Natural killer cell (primary cell): ENCODE data around the gene MELTF. TPM values are rescaled to one million over a fixed set of nuclear protein-coding genes. Genes with fewer than 3 reads are reported as not detected.
A peak's percentile ranks its signal among the peaks of the same experiment; 100 is the strongest.

ENCODE experiments used
- ATAC-seq, 3 donors: fragments of 150-1000 bp in 2 of 3; fragments of 200-7000 bp in 1 of 3; cut with Tn5 transposase; 1 replicate in 1 of 3; 2 replicates in 2 of 3; pipeline ENCODE4 v1.10.0; 2021; ENCODE audit warnings: mild to moderate bottlenecking in 2 of 3, moderate library complexity in 2 of 3
- DNase-seq, 2 donors: peaks; one replicate each; pipeline versions ENCODE4 v3.0.0 to v3.0.0-alpha.2; 2013 to 2021; ENCODE audit warnings: mixed read lengths in 1 of 2
- H3K27ac ChIP-seq: one replicate; pipeline ENCODE4 v1.5.1; 2013; ENCODE audit warnings: mild to moderate bottlenecking, low read length
- H3K27me3 ChIP-seq: one replicate; pipeline ENCODE4 v1.6.1; 2013; ENCODE audit warnings: low read length; ENCODE audit not compliant: control insufficient read depth, insufficient read depth
- H3K36me3 ChIP-seq: one replicate; pipeline ENCODE4 v1.6.1; 2013; ENCODE audit warnings: low read length; ENCODE audit not compliant: control insufficient read depth, insufficient read depth
- H3K4me1 ChIP-seq: one replicate; pipeline ENCODE4 v1.6.1; 2013; ENCODE audit warnings: low read length; ENCODE audit not compliant: control insufficient read depth, insufficient read depth
- H3K4me3 ChIP-seq: one replicate; pipeline ENCODE4 v1.5.1; 2013; ENCODE audit warnings: low read length
- H3K9me3 ChIP-seq: one replicate; pipeline ENCODE4 v1.6.1; 2013; ENCODE audit warnings: low read length; ENCODE audit not compliant: control insufficient read depth, insufficient read depth
- H3K27ac Mint-ChIP-seq, 2 donors: one replicate each; pipeline ENCODE4 v1.8.0; 2022; ENCODE audit warnings: mild to moderate bottlenecking in 2 of 2, mixed read lengths in 2 of 2, moderate library complexity in 1 of 2
- H3K27me3 Mint-ChIP-seq, 2 donors: one replicate each; pipeline ENCODE4 v1.8.0; 2022; ENCODE audit warnings: low read depth in 2 of 2, mixed read lengths in 2 of 2
- H3K36me3 Mint-ChIP-seq: one replicate; pipeline ENCODE4 v1.8.0; 2022; ENCODE audit warnings: mixed read lengths
- H3K4me1 Mint-ChIP-seq, 2 donors: one replicate each; pipeline ENCODE4 v1.8.0; 2022; ENCODE audit warnings: mixed read lengths in 2 of 2
- H3K4me3 Mint-ChIP-seq: one replicate; pipeline ENCODE4 v1.8.0; 2022; ENCODE audit warnings: mild to moderate bottlenecking, moderate library complexity, mixed read lengths
- H3K9me3 Mint-ChIP-seq, 2 donors: one replicate each; pipeline ENCODE4 v1.8.0; 2022; ENCODE audit warnings: mixed read lengths in 2 of 2
- WGBS: methylation state at CpG from one replicate; pipeline ENCODE4 v1.1.7; 2013; ENCODE audit warnings: missing lambda C conversion rate; ENCODE audit not compliant: insufficient coverage; 5-methylcytosine and 5-hydroxymethylcytosine counted together
- intact Hi-C: fragments of 100-400 bp; cut with micrococcal nuclease; formaldehyde crosslinking; loops from one replicate; pipeline ENCODE4 v1.14.2; 2022
- total RNA-seq, 4 donors: library from RNA; stranded (reverse); fragments of 120-200 nt in 1 of 4; gene quantifications; one replicate each; pipeline versions ENCODE4 v1.2.3 to v1.2.4, GENCODE V29; 2013 to 2022
- TF ChIP-seq, protein P1 (sequence below): fragments of 200-600 bp; IDR thresholded peaks from one replicate; pipeline ENCODE4 v1.8.0; 2022; ENCODE audit warnings: antibody characterized with exemption

MELTF gene
- total RNA-seq, 3 donors from 2014 or later (not counting 1 experiment from before 2014, with no cell fraction given): 2.4 to 4.3 (median 4.0) TPM

DNA sequence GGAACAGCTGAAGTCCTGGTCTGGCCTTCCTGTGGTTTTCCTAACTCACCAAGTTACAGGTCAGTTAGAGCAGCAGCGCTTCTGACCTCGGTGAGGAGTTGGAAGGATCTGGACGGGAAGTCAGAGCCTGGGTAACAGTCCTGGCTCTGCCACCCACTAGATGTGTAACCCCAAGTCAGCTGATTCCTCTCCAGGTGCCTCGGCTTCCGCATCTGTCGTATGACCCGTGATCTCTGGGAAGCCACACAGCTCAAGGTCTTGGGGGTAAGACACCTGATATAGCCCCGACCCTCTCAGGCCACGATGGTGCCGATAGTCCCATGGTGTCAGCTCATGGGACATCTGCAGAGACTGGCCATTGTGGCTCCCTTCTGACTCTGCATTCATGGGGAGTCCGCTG lies 52.7 kb downstream of the MELTF start:
- peak in 1 of 2 donors; percentile 11 for DNase-seq
- no peak overlapping the region for H3K27ac ChIP-seq
- intact Hi-C loops: no loop called here
- H3K4me3 Mint-ChIP-seq: no peak overlapping the region
- no peaks in the 10 kb centered on the region for H3K36me3 ChIP-seq
- no peaks in the 10 kb centered on the region for H3K9me3 Mint-ChIP-seq
- no peak overlapping the region for H3K27ac Mint-ChIP-seq
- H3K4me1 ChIP-seq: peaks cover 5% of the 10 kb centered on the region
- peaks cover 5 to 7% of the 10 kb centered on the region in 2 donors for H3K4me1 Mint-ChIP-seq
- no peaks in the 10 kb centered on the region for H3K36me3 Mint-ChIP-seq
- H3K27me3 ChIP-seq: peaks cover 2% of the 10 kb centered on the region
- peaks cover 7 to 12% of the 10 kb centered on the region in 2 donors for H3K27me3 Mint-ChIP-seq
- TF ChIP-seq, protein P1, sequence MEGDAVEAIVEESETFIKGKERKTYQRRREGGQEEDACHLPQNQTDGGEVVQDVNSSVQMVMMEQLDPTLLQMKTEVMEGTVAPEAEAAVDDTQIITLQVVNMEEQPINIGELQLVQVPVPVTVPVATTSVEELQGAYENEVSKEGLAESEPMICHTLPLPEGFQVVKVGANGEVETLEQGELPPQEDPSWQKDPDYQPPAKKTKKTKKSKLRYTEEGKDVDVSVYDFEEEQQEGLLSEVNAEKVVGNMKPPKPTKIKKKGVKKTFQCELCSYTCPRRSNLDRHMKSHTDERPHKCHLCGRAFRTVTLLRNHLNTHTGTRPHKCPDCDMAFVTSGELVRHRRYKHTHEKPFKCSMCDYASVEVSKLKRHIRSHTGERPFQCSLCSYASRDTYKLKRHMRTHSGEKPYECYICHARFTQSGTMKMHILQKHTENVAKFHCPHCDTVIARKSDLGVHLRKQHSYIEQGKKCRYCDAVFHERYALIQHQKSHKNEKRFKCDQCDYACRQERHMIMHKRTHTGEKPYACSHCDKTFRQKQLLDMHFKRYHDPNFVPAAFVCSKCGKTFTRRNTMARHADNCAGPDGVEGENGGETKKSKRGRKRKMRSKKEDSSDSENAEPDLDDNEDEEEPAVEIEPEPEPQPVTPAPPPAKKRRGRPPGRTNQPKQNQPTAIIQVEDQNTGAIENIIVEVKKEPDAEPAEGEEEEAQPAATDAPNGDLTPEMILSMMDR: no peak
- 92% methylated on average over 11 of the region's 11 CpGs for WGBS
- no peak for ATAC-seq
- no peak overlapping the region for H3K4me3 ChIP-seq
- H3K9me3 ChIP-seq: no peaks in the 10 kb centered on the region

DNA sequence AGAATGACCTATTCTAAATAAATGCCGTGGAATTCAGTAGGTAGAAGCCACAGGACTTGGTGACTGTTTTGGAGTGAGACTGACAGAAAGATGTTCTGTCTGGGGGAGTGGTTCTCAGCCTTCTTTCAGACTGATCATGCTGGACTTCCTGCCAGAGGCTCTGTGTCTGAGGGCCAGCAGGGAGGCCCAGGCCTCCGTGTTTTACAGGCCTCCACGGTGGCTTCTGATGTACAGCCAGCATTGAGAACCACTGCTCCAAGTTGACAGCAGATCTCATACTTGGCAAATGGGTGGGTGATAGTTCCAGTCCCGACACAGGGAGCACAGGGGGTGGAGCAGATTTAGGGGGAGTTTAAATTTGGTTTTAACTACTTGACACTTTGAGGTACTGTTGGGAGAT lies 54.3 kb downstream of the MELTF start:
- Mint-ChIP-seq H3K27me3 (peaks cover 3 to 8% of the 10 kb centered on the region in 2 donors), H3K27ac (no peak overlapping the region), H3K36me3 (no peaks in the 10 kb centered on the region), H3K4me3 (no peak overlapping the region), H3K4me1 (peaks cover 7 to 10% of the 10 kb centered on the region in 2 donors), H3K9me3 (no peaks in the 10 kb centered on the region)
- no peaks in the 10 kb centered on the region for H3K27me3 ChIP-seq
- intact Hi-C loops: no loop called here
- H3K27ac ChIP-seq: no peak overlapping the region
- H3K4me1 ChIP-seq: peaks cover 6% of the 10 kb centered on the region
- no peaks in the 10 kb centered on the region for H3K36me3 ChIP-seq
- ATAC-seq (no peak), DNase-seq (peak in 1 of 2 donors; percentile 1)
- TF ChIP-seq, protein P1: no peak
- no peak overlapping the region for H3K4me3 ChIP-seq
- no peaks in the 10 kb centered on the region for H3K9me3 ChIP-seq
- WGBS: 91% methylated on average over 4 of the region's 4 CpGs

DNA sequence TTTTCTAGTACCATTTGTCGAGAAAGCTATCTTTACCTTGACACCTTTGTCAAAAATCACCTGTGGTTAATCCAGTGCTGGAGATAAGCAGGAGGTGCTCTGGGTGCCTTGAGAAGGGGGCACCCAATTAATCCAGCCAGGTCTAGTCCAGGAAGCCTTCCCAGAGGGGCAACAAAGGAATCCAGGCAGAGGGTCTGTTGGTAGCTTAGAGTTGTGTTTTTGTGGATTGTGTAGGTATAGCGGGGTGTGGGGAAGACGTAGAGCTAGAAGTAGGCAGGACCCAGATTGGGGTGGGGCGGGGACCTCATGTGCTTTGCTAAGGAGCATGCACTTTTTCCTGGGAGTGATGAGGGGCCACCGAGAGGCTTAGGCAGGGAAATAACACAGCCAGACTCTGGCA lies 55.0 kb downstream of the MELTF start:
- 95% methylated on average over 5 of the region's 5 CpGs for WGBS
- Mint-ChIP-seq H3K4me1 (peaks cover 7 to 14% of the 10 kb centered on the region in 2 donors), H3K9me3 (no peaks in the 10 kb centered on the region), H3K27ac (no peak overlapping the region), H3K36me3 (no peaks in the 10 kb centered on the region), H3K27me3 (peaks cover 3 to 6% of the 10 kb centered on the region in 2 donors), H3K4me3 (no peak overlapping the region)
- intact Hi-C loops: no loop called here
- TF ChIP-seq, protein P1: no peak
- no peaks in the 10 kb centered on the region for H3K9me3 ChIP-seq
- ATAC-seq: no peak
- H3K4me3 ChIP-seq: no peak overlapping the region
- no peak overlapping the region for H3K27ac ChIP-seq
- H3K36me3 ChIP-seq: no peaks in the 10 kb centered on the region
- H3K27me3 ChIP-seq: no peaks in the 10 kb centered on the region
- peaks cover 11% of the 10 kb centered on the region for H3K4me1 ChIP-seq
- DNase-seq: peak in 1 of 2 donors; percentile 3

DNA sequence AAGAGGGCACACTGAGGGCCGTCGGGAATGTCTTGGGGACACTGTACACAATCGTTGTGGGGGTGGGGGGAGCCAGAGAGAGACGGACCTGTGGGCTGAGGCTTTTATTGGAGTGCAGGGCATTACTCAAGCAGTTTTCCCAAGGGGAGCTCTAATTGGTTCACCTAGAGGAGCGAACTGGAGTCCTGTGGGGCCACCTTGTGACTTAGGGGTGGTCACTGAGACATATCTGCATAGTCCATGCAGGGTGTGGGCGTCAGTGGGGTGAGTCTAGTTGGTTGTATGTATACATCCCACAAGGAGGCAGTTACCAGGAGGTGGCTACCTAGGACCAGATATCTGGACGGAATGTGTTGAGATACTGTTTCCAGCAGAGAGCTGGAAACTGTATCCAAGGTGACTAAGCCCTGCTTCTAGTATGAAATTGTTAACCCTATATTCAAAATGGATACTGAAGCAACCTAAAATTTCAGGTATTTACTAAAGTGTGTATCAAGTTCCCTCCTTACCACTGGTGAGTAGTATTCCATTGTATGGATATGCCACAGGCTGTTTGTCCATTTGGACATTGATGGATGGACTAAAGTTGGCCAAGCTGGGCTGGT lies 58.4 kb downstream of the MELTF start:
- DNase-seq (no peak), ATAC-seq (no peak)
- Histone ChIP-seq H3K4me3 (no peak overlapping the region), H3K27ac (no peak overlapping the region), H3K4me1 (peaks cover 14% of the 10 kb centered on the region), H3K27me3 (no peaks in the 10 kb centered on the region), H3K36me3 (no peaks in the 10 kb centered on the region), H3K9me3 (no peaks in the 10 kb centered on the region)
- no peaks in the 10 kb centered on the region for H3K9me3 Mint-ChIP-seq
- no peaks in the 10 kb centered on the region for H3K36me3 Mint-ChIP-seq
- TF ChIP-seq, protein P1: no peak
- H3K4me1 Mint-ChIP-seq: peaks cover 5 to 22% of the 10 kb centered on the region in 2 donors
- intact Hi-C loops: no loop called here
- no peak overlapping the region for H3K27ac Mint-ChIP-seq
- WGBS: 86% methylated on average over 7 of the region's 7 CpGs
- H3K4me3 Mint-ChIP-seq: no peak overlapping the region
- H3K27me3 Mint-ChIP-seq: no peaks in the 10 kb centered on the region
